Peyer's patch (tissue), 4 donors: ENCODE measurements around the gene HSPB2. TPM values are rescaled to one million over a fixed set of nuclear protein-coding genes. Genes with fewer than 3 reads are reported as not detected.

Source experiments
- DNase-seq, 3 donors: peaks; one replicate each; pipeline ENCODE4 v3.0.0-alpha.2; 2017 to 2019
- H3K27ac ChIP-seq, 4 donors: fragments of 200-600 bp; sonication (generic); one replicate each; pipeline ENCODE4 v1.5.1; 2016 to 2019
- H3K27me3 ChIP-seq, 2 donors: fragments of 200-600 bp; sonication (generic); one replicate each; pipeline ENCODE4 v1.5.1; 2019
- H3K36me3 ChIP-seq, 3 donors: fragments of 200-600 bp; sonication (generic); one replicate each; pipeline ENCODE4 v1.5.1; 2016 to 2019
- H3K4me1 ChIP-seq, 4 donors: fragments of 200-600 bp; sonication (generic); one replicate each; pipeline ENCODE4 v1.5.1; 2016 to 2019
- H3K4me3 ChIP-seq, 4 donors: fragments of 200-600 bp; sonication (generic); 1 replicate in 3 of 4; 2 replicates in 1 of 4; pipeline ENCODE4 v1.5.1; 2016 to 2019; ENCODE audit warnings: mild to moderate bottlenecking in 1 of 4
- H3K9me3 ChIP-seq, 4 donors: fragments of 200-600 bp; sonication (generic); one replicate each; pipeline ENCODE4 v1.5.1; 2016 to 2019; ENCODE audit warnings: mild to moderate bottlenecking in 1 of 4
- POLR2A ChIP-seq, 2 donors: fragments of 450-650 bp; IDR thresholded peaks; one replicate each; pipeline ENCODE4 v1.5.1; 2017; ENCODE audit warnings: antibody characterized with exemption in 2 of 2, mild to moderate bottlenecking in 2 of 2, moderate library complexity in 2 of 2
- total RNA-seq, 4 donors: library from RNA; depleted of rRNA; stranded (reverse); fragments of >200 nt; gene quantifications; one replicate each; pipeline ENCODE4 v1.1.0, GENCODE V29; 2016
- TF ChIP-seq, protein P1 (sequence below), 6 experiments: fragments of 450-650 bp in 4 of 6; fragments of 200-600 bp in 2 of 6; sonication (generic) in 1 of 6; IDR thresholded peaks; one replicate each; pipeline ENCODE4 v1.5.1; 2017 to 2019; ENCODE audit warnings: antibody characterized with exemption in 6 of 6, mild to moderate bottlenecking in 3 of 6, moderate library complexity in 1 of 6

HSPB2 gene
- total RNA-seq, 4 donors from 2014 or later: 0.94 to 2.5 TPM; not detected in 2

GRCh38 chr11:111910676-111911562, 1.6 kb upstream of the HSPB2 start:
- no peak for DNase-seq
- no peaks in the 10 kb centered on the region for H3K36me3 ChIP-seq
- H3K9me3 ChIP-seq: no peaks in the 10 kb centered on the region
- peak overlapping the region in 2 of 4 donors; percentile 18 to 54 for H3K4me3 ChIP-seq
- no peak for TF ChIP-seq POLR2A (IDR thresholded peaks at IDR 0.05)
- TF ChIP-seq, protein P1, sequence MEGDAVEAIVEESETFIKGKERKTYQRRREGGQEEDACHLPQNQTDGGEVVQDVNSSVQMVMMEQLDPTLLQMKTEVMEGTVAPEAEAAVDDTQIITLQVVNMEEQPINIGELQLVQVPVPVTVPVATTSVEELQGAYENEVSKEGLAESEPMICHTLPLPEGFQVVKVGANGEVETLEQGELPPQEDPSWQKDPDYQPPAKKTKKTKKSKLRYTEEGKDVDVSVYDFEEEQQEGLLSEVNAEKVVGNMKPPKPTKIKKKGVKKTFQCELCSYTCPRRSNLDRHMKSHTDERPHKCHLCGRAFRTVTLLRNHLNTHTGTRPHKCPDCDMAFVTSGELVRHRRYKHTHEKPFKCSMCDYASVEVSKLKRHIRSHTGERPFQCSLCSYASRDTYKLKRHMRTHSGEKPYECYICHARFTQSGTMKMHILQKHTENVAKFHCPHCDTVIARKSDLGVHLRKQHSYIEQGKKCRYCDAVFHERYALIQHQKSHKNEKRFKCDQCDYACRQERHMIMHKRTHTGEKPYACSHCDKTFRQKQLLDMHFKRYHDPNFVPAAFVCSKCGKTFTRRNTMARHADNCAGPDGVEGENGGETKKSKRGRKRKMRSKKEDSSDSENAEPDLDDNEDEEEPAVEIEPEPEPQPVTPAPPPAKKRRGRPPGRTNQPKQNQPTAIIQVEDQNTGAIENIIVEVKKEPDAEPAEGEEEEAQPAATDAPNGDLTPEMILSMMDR (IDR thresholded peaks at IDR 0.05): no peak
- H3K27me3 ChIP-seq: no peaks in the 10 kb centered on the region
- no peaks in the 10 kb centered on the region for H3K4me1 ChIP-seq
- H3K27ac ChIP-seq: peak overlapping the region; percentile 25 to 89 (median 70)

GRCh38 chr11:111911563-111912401, 752 bp upstream of the HSPB2 start, which contains the start of gene CRYAB:
Gene CRYAB (minus strand): TSS chr11:111911770. CDS start chr11:111911724, 46 bp downstream.
- Histone ChIP-seq H3K4me1 (no peaks in the 10 kb centered on the region), H3K9me3 (no peaks in the 10 kb centered on the region), H3K36me3 (no peaks in the 10 kb centered on the region), H3K27me3 (no peaks in the 10 kb centered on the region), H3K4me3 (peak within 1 kb of the TSS; percentile 15 to 54 (median 30)), H3K27ac (peak within 1 kb of the TSS; percentile 63 to 89 (median 71))
- DNase-seq: peak in 2 of 3 donors; percentile 54 to 71
- TF ChIP-seq POLR2A (IDR thresholded peaks at IDR 0.05): no peak
- TF ChIP-seq, protein P1 (IDR thresholded peaks at IDR 0.05): no peak

DNA sequence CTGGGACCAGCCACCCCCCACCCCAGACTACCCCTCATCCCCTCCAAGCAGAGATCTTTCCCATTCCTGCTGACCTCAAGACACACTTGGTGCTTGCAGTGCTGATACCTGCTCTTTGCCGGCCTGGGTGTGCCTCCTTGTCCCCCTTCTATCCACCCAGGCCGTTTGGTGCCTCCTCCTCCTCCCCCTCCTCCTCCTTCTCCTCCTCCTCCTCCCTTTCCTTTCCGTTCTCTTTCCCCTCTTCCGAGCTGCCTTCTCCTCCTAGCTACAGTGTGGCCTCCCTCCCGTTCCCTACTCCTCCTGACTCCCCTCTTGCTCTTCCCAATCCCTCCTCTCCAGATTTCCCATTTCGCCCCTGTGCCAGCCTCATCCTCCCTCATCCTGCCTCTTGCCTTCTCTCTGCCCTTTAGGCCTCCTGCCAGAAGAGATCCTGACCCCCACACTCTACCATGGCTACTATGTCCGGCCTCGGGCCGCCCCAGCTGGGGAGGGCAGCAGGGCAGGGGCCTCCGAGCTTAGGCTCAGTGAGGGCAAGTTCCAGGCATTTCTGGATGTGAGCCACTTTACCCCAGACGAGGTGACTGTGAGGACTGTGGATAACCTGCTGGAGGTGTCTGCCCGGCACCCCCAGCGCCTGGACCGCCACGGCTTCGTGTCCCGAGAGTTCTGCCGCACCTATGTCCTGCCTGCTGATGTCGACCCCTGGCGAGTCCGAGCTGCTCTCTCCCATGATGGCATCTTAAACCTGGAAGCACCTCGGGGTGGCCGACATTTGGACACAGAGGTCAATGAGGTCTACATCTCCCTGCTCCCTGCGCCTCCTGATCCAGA, 712 bp downstream of the HSPB2 start:
- no peak for TF ChIP-seq POLR2A (IDR thresholded peaks at IDR 0.05)
- TF ChIP-seq, protein P1 (IDR thresholded peaks at IDR 0.05): no peak
- H3K4me3 ChIP-seq: peak overlapping the region; percentile 15 to 54 (median 30)
- H3K36me3 ChIP-seq: no peaks in the 10 kb centered on the region
- H3K4me1 ChIP-seq: peaks cover 0 to 6% (median 0%) of the 10 kb centered on the region in 4 donors
- no peak for DNase-seq
- H3K27ac ChIP-seq: peak overlapping the region; percentile 63 to 89 (median 71)
- H3K27me3 ChIP-seq: no peaks in the 10 kb centered on the region
- H3K9me3 ChIP-seq: no peaks in the 10 kb centered on the region

GRCh38 chr11:111913997-111914396, 1.5 kb downstream of the HSPB2 start:
- DNase-seq: no peak
- Histone ChIP-seq H3K4me3 (peak overlapping the region in 3 of 4 donors; percentile 22 to 54 (median 37)), H3K9me3 (no peaks in the 10 kb centered on the region), H3K27ac (peak overlapping the region; percentile 63 to 89 (median 71)), H3K36me3 (no peaks in the 10 kb centered on the region), H3K4me1 (peaks cover 0 to 8% (median 0%) of the 10 kb centered on the region in 4 donors), H3K27me3 (no peaks in the 10 kb centered on the region)
- TF ChIP-seq, protein P1 (IDR thresholded peaks at IDR 0.05): no peak
- TF ChIP-seq POLR2A (IDR thresholded peaks at IDR 0.05): no peak

DNA sequence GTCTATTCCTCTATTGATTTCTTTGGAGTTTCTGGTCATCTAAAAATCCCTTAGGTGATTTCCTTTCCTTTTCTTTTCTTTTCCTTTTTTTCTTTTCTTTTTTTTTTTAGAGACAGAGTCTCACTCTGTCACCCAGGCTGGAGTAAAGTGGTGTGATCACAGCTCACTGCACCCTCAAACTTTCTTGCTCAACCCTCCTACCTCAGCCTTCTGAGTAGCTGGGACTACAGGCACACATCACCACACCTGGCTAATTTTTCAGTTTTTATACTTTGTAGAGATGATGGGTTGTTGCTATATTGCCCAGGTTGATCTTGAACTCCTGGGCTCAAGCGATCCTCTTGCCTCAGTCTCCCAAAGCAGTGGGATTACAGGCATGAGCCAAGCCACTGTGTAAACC, 4.2 kb downstream of the HSPB2 start:
- H3K4me3 ChIP-seq: no peak overlapping the region
- no peak overlapping the region for H3K27ac ChIP-seq
- TF ChIP-seq, protein P1 (IDR thresholded peaks at IDR 0.05): no peak
- TF ChIP-seq POLR2A (IDR thresholded peaks at IDR 0.05): no peak
- H3K27me3 ChIP-seq: no peaks in the 10 kb centered on the region
- H3K36me3 ChIP-seq: no peaks in the 10 kb centered on the region
- no peak for DNase-seq
- peaks cover 0 to 8% (median 0%) of the 10 kb centered on the region in 4 donors for H3K4me1 ChIP-seq
- H3K9me3 ChIP-seq: no peaks in the 10 kb centered on the region
